Nephron progenitor cell (in vitro differentiated cells): ENCODE results near the gene OR8A1.

Experiments
- DNase-seq: peaks from one replicate; pipeline ENCODE4 v3.0.0; 2021
- H3K27ac Mint-ChIP-seq: 2 replicates; pipeline ENCODE4 v1.8.0; 2021; ENCODE audit warnings: mild to moderate bottlenecking, moderate library complexity, mixed read lengths
- H3K27me3 Mint-ChIP-seq: 2 replicates; pipeline ENCODE4 v1.8.0; 2021; ENCODE audit warnings: mild to moderate bottlenecking, low read depth, mixed read lengths; ENCODE audit not compliant: poor library complexity
- H3K36me3 Mint-ChIP-seq: 2 replicates; pipeline ENCODE4 v1.8.0; 2021; ENCODE audit warnings: low read depth, mixed read lengths
- H3K4me1 Mint-ChIP-seq: 2 replicates; pipeline ENCODE4 v1.8.0; 2021; ENCODE audit warnings: mixed read lengths
- H3K4me3 Mint-ChIP-seq: 2 replicates; pipeline ENCODE4 v1.8.0; 2021; ENCODE audit warnings: mild to moderate bottlenecking, moderate library complexity, mixed read lengths
- H3K9me3 Mint-ChIP-seq: 2 replicates; pipeline ENCODE4 v1.8.0; 2021; ENCODE audit warnings: mild to moderate bottlenecking, moderate library complexity, mixed read lengths
- TF ChIP-seq, protein P1 (sequence below): fragments of 200-600 bp; sonication (generic); IDR thresholded peaks from 2 replicates; pipeline ENCODE4 v1.5.0; 2021; ENCODE audit warnings: antibody characterized with exemption

OR8A1 gene

DNA sequence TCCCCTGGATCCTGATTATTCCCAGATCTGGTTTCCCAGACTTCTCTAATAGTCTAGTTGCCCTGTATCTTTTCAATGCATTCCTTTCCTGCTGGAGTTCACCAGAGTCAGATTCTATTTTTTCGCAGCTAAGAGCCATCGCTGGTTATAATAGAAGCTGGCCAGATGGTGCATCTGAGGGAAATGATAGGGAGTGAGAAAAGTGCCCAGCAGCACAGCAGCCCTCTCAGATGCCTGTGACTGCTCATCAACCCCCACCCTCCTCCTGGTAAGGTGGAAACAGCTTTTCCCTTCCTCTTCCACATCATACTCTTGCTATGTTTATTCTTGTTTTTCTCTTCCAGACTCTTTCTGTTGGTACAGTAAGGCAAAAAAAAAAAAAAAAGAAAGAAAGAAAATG lies 12.8 kb downstream of the OR8A1 start:
- TF ChIP-seq, protein P1, sequence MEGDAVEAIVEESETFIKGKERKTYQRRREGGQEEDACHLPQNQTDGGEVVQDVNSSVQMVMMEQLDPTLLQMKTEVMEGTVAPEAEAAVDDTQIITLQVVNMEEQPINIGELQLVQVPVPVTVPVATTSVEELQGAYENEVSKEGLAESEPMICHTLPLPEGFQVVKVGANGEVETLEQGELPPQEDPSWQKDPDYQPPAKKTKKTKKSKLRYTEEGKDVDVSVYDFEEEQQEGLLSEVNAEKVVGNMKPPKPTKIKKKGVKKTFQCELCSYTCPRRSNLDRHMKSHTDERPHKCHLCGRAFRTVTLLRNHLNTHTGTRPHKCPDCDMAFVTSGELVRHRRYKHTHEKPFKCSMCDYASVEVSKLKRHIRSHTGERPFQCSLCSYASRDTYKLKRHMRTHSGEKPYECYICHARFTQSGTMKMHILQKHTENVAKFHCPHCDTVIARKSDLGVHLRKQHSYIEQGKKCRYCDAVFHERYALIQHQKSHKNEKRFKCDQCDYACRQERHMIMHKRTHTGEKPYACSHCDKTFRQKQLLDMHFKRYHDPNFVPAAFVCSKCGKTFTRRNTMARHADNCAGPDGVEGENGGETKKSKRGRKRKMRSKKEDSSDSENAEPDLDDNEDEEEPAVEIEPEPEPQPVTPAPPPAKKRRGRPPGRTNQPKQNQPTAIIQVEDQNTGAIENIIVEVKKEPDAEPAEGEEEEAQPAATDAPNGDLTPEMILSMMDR: no peak
- H3K9me3 Mint-ChIP-seq: no peaks in the 10 kb centered on the region
- H3K27ac Mint-ChIP-seq: no peak overlapping the region
- H3K27me3 Mint-ChIP-seq: peaks cover 4% of the 10 kb centered on the region
- peaks cover 17% of the 10 kb centered on the region for H3K4me1 Mint-ChIP-seq
- no peak overlapping the region for H3K4me3 Mint-ChIP-seq
- no peak for DNase-seq
- no peaks in the 10 kb centered on the region for H3K36me3 Mint-ChIP-seq

DNA sequence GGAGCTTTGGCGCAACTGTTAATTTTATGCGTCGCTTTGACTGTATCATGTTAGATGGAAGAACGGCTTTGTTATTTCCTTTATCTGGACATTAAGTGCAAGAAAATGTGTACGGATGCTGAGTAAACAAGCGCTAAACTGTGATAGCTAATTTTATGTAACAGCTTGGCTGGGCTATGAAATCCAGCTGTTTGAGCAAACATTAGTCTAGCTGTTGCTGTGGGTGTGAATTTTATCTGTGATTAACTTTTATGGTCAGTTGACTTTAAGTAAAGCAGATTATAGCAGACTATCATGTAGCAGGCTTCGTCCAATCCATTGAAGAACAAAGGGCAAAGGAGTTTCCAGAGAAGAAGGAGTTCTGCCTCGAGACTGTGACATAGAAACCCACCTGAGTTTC lies 14.0 kb downstream of the OR8A1 start:
- H3K4me3 Mint-ChIP-seq: no peak overlapping the region
- no peaks in the 10 kb centered on the region for H3K9me3 Mint-ChIP-seq
- no peaks in the 10 kb centered on the region for H3K36me3 Mint-ChIP-seq
- peaks cover 17% of the 10 kb centered on the region for H3K4me1 Mint-ChIP-seq
- DNase-seq: no peak
- TF ChIP-seq, protein P1: no peak
- H3K27ac Mint-ChIP-seq: no peak overlapping the region
- H3K27me3 Mint-ChIP-seq: peaks cover 4% of the 10 kb centered on the region

DNA sequence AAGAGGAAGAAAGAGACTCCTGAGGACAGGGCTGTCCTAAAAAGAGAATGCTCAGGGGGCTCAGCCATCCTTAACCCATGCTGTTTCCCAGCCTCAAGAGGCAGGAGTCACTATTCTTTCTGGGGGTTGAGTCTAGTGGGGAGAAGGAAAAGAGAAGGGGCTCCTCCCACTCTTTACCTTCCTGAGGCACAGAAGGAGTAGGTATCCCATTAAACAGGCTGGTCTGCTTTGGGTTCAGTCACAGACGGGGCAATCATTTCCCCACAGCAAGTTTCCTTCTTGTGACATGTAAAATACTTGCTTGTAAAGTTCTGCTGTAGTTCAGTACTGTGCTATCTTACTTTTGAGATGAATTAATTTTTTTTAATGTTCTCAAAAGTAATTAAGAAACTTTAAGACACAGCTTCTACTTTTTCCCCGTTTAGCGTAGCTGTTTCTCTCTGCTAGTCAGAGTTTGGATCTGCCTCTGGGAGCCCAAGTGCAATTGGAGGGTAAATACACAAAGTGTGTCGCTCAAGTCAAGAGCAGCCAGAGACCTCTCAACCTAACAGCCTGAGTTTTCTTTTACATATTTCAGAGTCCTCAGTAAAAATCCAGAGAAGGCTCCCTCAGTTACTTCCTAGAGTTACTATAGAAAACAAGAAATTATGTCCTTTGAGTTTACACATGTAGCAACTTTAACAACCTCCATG lies 15.0 kb downstream of the OR8A1 start:
- no peaks in the 10 kb centered on the region for H3K36me3 Mint-ChIP-seq
- DNase-seq: no peak
- H3K27me3 Mint-ChIP-seq: peaks cover 4% of the 10 kb centered on the region
- TF ChIP-seq, protein P1: no peak
- peaks cover 17% of the 10 kb centered on the region for H3K4me1 Mint-ChIP-seq
- no peak overlapping the region for H3K27ac Mint-ChIP-seq
- H3K4me3 Mint-ChIP-seq: no peak overlapping the region
- no peaks in the 10 kb centered on the region for H3K9me3 Mint-ChIP-seq

DNA sequence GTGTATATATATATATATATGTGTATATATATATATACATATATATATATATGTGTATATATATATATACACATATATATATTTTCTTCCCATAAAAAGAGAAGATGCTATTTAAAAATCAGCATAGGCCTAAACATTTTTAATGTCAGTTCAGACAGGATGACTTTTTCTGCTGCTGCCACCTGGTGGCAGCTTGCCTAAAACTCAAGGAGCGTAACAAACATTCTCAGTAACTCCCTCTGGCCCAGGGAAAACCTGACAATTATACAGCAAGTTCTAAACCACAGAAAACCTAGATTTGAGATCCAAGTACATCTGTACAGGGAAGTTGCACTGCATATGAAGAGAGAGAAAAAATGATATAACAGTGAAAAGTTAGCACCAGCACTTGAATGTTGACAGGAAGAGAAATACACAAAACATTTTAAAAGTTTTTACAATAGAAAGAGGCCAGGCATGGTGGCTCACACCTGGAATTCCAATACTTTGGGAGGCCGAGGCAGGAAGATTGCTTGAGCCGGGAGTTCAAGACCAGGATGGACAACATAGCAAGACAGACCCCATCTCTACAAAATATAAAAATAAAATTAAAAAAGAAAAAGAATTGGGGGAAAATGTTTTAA lies 16.6 kb downstream of the OR8A1 start:
- Mint-ChIP-seq H3K27ac (no peak overlapping the region), H3K36me3 (no peaks in the 10 kb centered on the region), H3K4me3 (no peak overlapping the region), H3K4me1 (peaks cover 14% of the 10 kb centered on the region), H3K9me3 (no peaks in the 10 kb centered on the region), H3K27me3 (peaks cover 4% of the 10 kb centered on the region)
- TF ChIP-seq, protein P1: peak; percentile 53
- peak; percentile 67 for DNase-seq

DNA sequence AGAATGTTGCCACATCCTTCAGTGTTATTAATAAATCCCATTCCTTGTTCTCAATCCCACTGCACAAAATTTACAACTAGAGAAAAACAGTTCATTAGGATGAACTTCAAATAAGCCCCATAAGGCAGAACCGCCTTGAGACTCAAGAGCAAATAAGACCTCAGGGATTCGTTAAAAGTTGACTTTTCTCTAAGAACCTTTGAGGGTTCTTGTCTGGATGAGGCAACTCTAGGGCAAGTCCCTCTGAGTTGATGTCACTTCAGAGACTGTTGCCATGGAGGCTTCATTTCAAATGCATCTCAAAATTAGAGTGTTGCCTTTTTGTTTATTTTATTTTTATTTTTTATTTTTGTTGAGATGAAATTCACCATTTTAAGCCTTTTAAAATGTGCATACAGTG lies 21.6 kb downstream of the OR8A1 start:
- TF ChIP-seq, protein P1: no peak
- H3K9me3 Mint-ChIP-seq: no peaks in the 10 kb centered on the region
- H3K27ac Mint-ChIP-seq: no peak overlapping the region
- no peak for DNase-seq
- no peaks in the 10 kb centered on the region for H3K4me1 Mint-ChIP-seq
- peaks cover 4% of the 10 kb centered on the region for H3K27me3 Mint-ChIP-seq
- H3K4me3 Mint-ChIP-seq: no peak overlapping the region
- no peaks in the 10 kb centered on the region for H3K36me3 Mint-ChIP-seq

DNA sequence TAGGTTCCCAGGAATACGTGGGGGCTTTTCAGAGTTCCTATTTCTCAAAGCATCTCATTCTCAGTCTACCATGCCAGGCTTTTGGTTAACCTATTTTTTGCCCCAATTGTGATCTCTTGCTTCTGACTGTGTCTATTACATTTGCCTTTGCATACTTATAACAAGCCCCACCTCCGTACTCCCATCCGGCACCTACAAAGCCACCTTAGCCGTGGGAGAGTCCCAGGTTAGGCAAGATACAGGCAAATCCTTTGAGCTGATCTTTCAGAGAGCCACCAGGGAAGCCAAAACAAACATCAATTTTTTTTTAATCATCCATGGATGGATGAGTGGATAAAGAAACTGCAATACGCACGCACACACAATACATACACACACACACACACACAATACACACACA lies 22.8 kb downstream of the OR8A1 start:
- H3K4me3 Mint-ChIP-seq: no peak overlapping the region
- TF ChIP-seq, protein P1: no peak
- H3K36me3 Mint-ChIP-seq: no peaks in the 10 kb centered on the region
- H3K4me1 Mint-ChIP-seq: no peaks in the 10 kb centered on the region
- DNase-seq: no peak
- H3K27me3 Mint-ChIP-seq: peaks cover 4% of the 10 kb centered on the region
- H3K9me3 Mint-ChIP-seq: no peaks in the 10 kb centered on the region
- H3K27ac Mint-ChIP-seq: no peak overlapping the region
